Measurements from ENCODE around the gene UBE2O.

Gene UBE2O

GRCh38 chr17:76437467-76438402 lies 15.2 kb downstream of the UBE2O start:
- no peak for DNase-seq

GRCh38 chr17:76435751-76436150 lies 17.2 kb downstream of the UBE2O start:
- no peak for DNase-seq

- DNase-seq, result no peak
Measured at GRCh38 chr17:76434870-76435269, 18.1 kb downstream of the UBE2O start.

GRCh38 chr17:76433693-76434092 lies 19.3 kb downstream of the UBE2O start:
- DNase-seq, result no peak

GRCh38 chr17:76432712-76433336 lies 20.1 kb downstream of the UBE2O start:
- DNase-seq, result no peak

GRCh38 chr17:76432004-76432403 lies 20.9 kb downstream of the UBE2O start:
- DNase-seq, result no peak

- no peak for DNase-seq
Measured at GRCh38 chr17:76431509-76431908, 21.4 kb downstream of the UBE2O start.

GRCh38 chr17:76428511-76428910 lies 24.4 kb downstream of the UBE2O start:
- DNase-seq, result no peak

- no peak for DNase-seq
Measured at GRCh38 chr17:76427501-76428231, 25.3 kb downstream of the UBE2O start.

GRCh38 chr17:76426853-76427252 lies 26.1 kb downstream of the UBE2O start:
- no peak for DNase-seq

- no peak for DNase-seq
Measured at GRCh38 chr17:76422860-76423259, 30.1 kb downstream of the UBE2O start.

- no peak for DNase-seq
Measured at GRCh38 chr17:76422406-76422805, 30.5 kb downstream of the UBE2O start.

- no peak for DNase-seq
Measured at GRCh38 chr17:76421044-76421407, 31.9 kb downstream of the UBE2O start.

- no peak for DNase-seq
Measured at GRCh38 chr17:76420356-76421043, 32.5 kb downstream of the UBE2O start.

- no peak for DNase-seq
Measured at GRCh38 chr17:76419576-76420260, 33.2 kb downstream of the UBE2O start.

GRCh38 chr17:76417499-76418143 lies 35.3 kb downstream of the UBE2O start:
- DNase-seq, result no peak

GRCh38 chr17:76416899-76417298 lies 36.1 kb downstream of the UBE2O start:
- no peak for DNase-seq

GRCh38 chr17:76416457-76416856 lies 36.5 kb downstream of the UBE2O start:
- no peak for DNase-seq

GRCh38 chr17:76415786-76416185 lies 37.2 kb downstream of the UBE2O start:
- DNase-seq, result no peak

GRCh38 chr17:76414334-76415295 lies 38.3 kb downstream of the UBE2O start:
- DNase-seq, result no peak

- no peak for DNase-seq
Measured at GRCh38 chr17:76411247-76411646, 41.7 kb downstream of the UBE2O start.

Measured in activated naive CD4-positive, alpha-beta T cell (primary cell).